Measurements from ENCODE around the gene YIF1B.
"Not testable (repeated sequence)": the region's sequence is repeated elsewhere in the genome, so short reads cannot be mapped to it uniquely, and the experiment has no call there.

DNA sequence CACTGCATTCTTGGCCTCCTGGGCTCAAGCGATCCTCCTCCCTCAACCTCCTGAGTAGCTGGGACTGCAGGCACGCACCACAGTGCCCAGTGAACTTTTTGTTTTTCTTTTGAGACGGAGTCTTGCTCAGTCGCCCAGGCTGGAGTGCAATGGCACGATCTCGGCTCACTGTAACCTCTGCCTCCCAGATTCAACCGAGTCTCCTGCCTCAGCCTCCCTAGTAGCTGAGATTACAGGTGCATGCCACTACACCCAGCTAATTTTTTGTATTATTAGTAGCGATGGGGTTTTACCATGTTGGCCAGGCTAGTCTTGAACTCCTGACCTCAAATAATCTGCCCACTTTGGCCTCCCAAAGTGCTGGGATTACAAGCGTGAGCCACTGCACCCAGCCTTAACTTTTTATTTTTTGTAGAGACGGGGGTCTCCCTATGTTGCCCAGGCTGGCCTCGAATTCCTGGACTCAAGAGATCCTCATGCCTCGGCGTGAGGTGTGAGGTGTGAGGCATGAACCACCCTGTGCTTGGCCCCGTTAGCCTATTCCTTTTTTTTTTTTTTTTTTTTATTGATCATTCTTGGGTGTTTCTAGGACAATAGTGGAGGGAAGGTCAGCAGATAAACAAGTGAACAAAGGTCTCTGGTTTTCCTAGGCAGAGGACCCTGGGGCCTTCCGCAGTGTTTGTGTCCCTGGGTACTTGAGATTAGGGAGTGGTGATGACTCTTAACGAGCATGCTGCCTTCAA, 47.4 kb upstream of the YIF1B start:
- not testable (repeated sequence) for TF ChIP-seq POLR2A (IDR thresholded peaks at IDR 0.05; ENCODE audit: extremely low read depth, insufficient read length); MYC (IDR thresholded peaks at IDR 0.05; ENCODE audit: low read depth, low read length)
- TF ChIP-seq, protein P1, sequence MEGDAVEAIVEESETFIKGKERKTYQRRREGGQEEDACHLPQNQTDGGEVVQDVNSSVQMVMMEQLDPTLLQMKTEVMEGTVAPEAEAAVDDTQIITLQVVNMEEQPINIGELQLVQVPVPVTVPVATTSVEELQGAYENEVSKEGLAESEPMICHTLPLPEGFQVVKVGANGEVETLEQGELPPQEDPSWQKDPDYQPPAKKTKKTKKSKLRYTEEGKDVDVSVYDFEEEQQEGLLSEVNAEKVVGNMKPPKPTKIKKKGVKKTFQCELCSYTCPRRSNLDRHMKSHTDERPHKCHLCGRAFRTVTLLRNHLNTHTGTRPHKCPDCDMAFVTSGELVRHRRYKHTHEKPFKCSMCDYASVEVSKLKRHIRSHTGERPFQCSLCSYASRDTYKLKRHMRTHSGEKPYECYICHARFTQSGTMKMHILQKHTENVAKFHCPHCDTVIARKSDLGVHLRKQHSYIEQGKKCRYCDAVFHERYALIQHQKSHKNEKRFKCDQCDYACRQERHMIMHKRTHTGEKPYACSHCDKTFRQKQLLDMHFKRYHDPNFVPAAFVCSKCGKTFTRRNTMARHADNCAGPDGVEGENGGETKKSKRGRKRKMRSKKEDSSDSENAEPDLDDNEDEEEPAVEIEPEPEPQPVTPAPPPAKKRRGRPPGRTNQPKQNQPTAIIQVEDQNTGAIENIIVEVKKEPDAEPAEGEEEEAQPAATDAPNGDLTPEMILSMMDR (IDR thresholded peaks at IDR 0.05; ENCODE audit: low read depth, low read length), result not testable (repeated sequence)
- TF ChIP-seq, protein P2, sequence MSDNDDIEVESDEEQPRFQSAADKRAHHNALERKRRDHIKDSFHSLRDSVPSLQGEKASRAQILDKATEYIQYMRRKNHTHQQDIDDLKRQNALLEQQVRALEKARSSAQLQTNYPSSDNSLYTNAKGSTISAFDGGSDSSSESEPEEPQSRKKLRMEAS (IDR thresholded peaks at IDR 0.05; ENCODE audit: low read depth, low read length), result not testable (repeated sequence)
